Osteoblast (primary cell): ENCODE results near the gene OR10H5. TPM values are rescaled to one million over a fixed set of nuclear protein-coding genes. Genes with fewer than 3 reads are reported as not detected.
"Not testable (repeated sequence)": the region's sequence is repeated elsewhere in the genome, so short reads cannot be mapped to it uniquely, and the experiment has no call there.

Source experiments
- DNase-seq: peaks from one replicate; pipeline ENCODE4 v3.0.0; 2011; ENCODE audit warnings: low spot score, mixed read lengths; ENCODE audit not compliant: insufficient read length; ENCODE audit errors: missing footprints
- H2AFZ ChIP-seq: 2 replicates; pipeline ENCODE4 v1.6.0; 2011; ENCODE audit warnings: mild to moderate bottlenecking, low read length
- H3K27ac ChIP-seq: 2 replicates; pipeline ENCODE4 v1.5.1; 2011; ENCODE audit warnings: mild to moderate bottlenecking, low read depth, low read length, moderate library complexity
- H3K27me3 ChIP-seq: 2 replicates; pipeline ENCODE4 v1.6.0; 2012; ENCODE audit warnings: mild to moderate bottlenecking, control low read depth, inconsistent platforms, low read length, moderate library complexity; ENCODE audit not compliant: insufficient read depth
- H3K36me3 ChIP-seq: 2 replicates; pipeline ENCODE4 v1.5.1; 2011; ENCODE audit warnings: mild to moderate bottlenecking, low read length, control low read depth, moderate library complexity; ENCODE audit not compliant: insufficient read depth
- H3K4me1 ChIP-seq: 2 replicates; pipeline ENCODE4 v1.5.1; 2011; ENCODE audit warnings: mild to moderate bottlenecking, low read length, control low read depth, moderate library complexity; ENCODE audit not compliant: insufficient read depth
- H3K4me2 ChIP-seq: 2 replicates; pipeline ENCODE4 v1.6.0; 2011; ENCODE audit warnings: mild to moderate bottlenecking, low read length; ENCODE audit not compliant: insufficient read depth
- H3K4me3 ChIP-seq: fragments of 200-600 bp; sonication (generic); 3 replicates; pipeline ENCODE4 v1.5.1; 2012; ENCODE audit warnings: mild to moderate bottlenecking, low read length, inconsistent platforms; ENCODE audit not compliant: insufficient read depth
- H3K79me2 ChIP-seq: 2 replicates; pipeline ENCODE4 v1.6.0; 2012; ENCODE audit warnings: mild to moderate bottlenecking, low read length, control low read depth, inconsistent platforms; ENCODE audit not compliant: insufficient read depth
- H3K9me3 ChIP-seq: 2 replicates; pipeline ENCODE4 v1.5.1; 2011; ENCODE audit warnings: low read depth, low read length, control low read depth
- H4K20me1 ChIP-seq: 2 replicates; pipeline ENCODE4 v1.6.0; 2012; ENCODE audit warnings: mild to moderate bottlenecking, low read length, control low read depth; ENCODE audit not compliant: insufficient read depth
- CTCF ChIP-seq: IDR thresholded peaks from 2 replicates; pipeline ENCODE4 v1.5.1; 2011; ENCODE audit warnings: mild to moderate bottlenecking, low read depth, low read length, moderate library complexity; ENCODE audit errors: extremely low read depth
- total RNA-seq: library from RNA; depleted of rRNA; stranded (reverse); fragments of >200 nt; gene quantifications from 2 replicates; pipeline ENCODE4 v1.2.3, GENCODE V29; 2012

The OR10H5 gene
- total RNA-seq, 1 donor: not detected

DNA sequence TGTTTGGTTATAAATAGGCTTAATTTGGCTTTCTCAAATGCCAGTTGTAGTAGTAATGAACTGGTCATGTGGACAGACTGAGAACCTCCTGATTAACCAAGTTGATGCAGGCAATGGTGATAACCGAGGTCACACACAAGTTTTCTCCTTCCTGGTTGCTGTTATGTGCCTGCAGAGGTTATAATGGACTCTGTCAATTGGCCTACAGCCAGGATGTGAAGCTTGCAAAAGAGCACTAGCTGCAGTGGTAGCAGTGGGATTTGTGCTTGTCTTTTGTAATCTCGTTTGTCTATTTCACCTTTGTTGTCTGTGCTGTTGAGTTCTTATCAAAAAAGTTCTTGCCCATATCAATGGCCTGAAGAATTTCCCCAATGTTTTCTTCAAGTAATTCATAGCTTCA lies 29.1 kb upstream of the OR10H5 start:
- Histone ChIP-seq H2AFZ (no peak overlapping the region), H3K4me2 (no peak overlapping the region), H4K20me1 (no peaks in the 10 kb centered on the region), H3K4me1 (no peaks in the 10 kb centered on the region), H3K27me3 (no peaks in the 10 kb centered on the region), H3K36me3 (no peaks in the 10 kb centered on the region), H3K9me3 (no peaks in the 10 kb centered on the region), H3K27ac (no peak overlapping the region), H3K79me2 (no peaks in the 10 kb centered on the region), H3K4me3 (no peak overlapping the region)
- TF ChIP-seq CTCF: no peak
- no peak for DNase-seq

DNA sequence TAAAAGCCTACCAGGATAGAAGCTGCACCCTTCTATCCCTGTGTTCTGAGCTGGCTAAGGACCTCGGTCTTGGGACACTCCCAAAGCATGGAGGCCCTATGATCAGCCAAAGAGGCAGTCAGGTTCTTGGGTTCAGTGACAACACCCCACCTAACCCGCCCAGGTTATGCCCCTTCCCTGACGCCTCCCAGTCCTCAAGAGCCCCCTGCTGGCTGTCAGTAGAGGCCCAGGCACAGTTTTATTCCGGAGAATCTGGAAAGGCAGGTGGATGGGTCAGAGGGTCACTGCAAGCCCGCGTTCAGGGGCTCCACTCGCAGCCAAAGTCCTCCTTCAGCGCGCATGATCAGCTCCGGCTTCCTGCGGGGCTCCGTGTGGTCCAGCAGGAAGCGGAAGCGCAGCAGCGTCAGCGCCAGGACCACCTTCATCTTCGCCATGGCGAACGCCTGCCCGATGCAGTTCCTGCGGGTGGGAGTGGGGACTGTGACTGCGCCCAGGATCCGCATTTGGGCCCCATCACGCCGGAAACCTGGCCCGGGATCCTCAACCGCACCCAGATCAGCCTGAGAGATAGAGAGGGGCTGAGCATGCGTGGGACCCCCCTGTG lies 27.4 kb upstream of the OR10H5 start:
- H3K27me3 ChIP-seq: no peaks in the 10 kb centered on the region
- H3K27ac ChIP-seq: no peak overlapping the region
- DNase-seq: no peak
- TF ChIP-seq CTCF: no peak
- H3K36me3 ChIP-seq: no peaks in the 10 kb centered on the region
- H3K79me2 ChIP-seq: no peaks in the 10 kb centered on the region
- no peaks in the 10 kb centered on the region for H3K9me3 ChIP-seq
- H3K4me1 ChIP-seq: no peaks in the 10 kb centered on the region
- no peak overlapping the region for H3K4me3 ChIP-seq
- H4K20me1 ChIP-seq: no peaks in the 10 kb centered on the region
- H2AFZ ChIP-seq: no peak overlapping the region
- H3K4me2 ChIP-seq: no peak overlapping the region

DNA sequence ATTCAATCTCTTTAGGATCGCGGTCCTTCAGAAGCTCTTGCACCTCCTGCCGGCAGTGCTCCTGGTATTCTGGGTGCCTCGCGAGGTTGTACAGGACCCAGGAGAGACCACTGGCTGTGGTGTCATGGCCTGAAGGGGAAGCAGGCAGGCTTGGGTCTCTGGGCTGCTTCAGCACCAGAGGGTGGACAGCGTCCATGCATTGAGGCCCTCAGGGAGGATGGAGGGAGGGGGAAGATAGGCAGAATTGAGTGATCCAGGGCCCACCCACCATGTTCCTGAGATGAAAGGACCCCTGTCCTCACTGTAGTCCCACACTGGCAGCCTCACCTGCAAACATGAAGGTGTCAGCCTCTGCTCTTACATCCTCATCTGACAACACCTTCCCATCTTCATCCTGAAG lies 17.9 kb upstream of the OR10H5 start:
- no peaks in the 10 kb centered on the region for H4K20me1 ChIP-seq
- H2AFZ ChIP-seq: no peak overlapping the region
- H3K36me3 ChIP-seq: no peaks in the 10 kb centered on the region
- no peaks in the 10 kb centered on the region for H3K4me1 ChIP-seq
- H3K4me3 ChIP-seq: no peak overlapping the region
- H3K27me3 ChIP-seq: no peaks in the 10 kb centered on the region
- DNase-seq: no peak
- H3K27ac ChIP-seq: no peak overlapping the region
- H3K4me2 ChIP-seq: no peak overlapping the region
- no peak for TF ChIP-seq CTCF
- H3K9me3 ChIP-seq: no peaks in the 10 kb centered on the region
- no peaks in the 10 kb centered on the region for H3K79me2 ChIP-seq

DNA sequence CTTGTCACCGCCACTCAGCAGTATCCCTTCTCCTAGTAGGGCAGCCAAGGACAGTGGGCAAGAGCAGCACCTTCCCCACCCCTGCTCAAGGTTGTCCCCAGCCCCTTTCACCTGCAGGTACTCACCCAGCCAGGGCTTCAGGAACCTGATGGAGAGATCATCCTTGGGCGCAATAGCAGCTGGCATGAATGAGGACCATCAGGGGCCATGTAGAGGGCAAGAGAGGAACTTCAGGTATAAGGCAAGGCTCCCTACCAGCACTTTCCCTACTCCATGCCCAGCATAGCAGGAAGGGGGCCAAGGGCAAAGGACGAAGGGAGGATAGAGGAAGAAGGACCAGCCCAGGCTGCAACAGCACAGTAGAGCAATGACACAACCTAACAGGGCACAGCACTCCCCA lies 13.3 kb upstream of the OR10H5 start:
- not testable (repeated sequence) for H4K20me1 ChIP-seq, H3K27ac ChIP-seq, H2AFZ ChIP-seq, H3K9me3 ChIP-seq, H3K27me3 ChIP-seq, DNase-seq, H3K4me3 ChIP-seq, H3K36me3 ChIP-seq, H3K4me2 ChIP-seq, H3K4me1 ChIP-seq, H3K79me2 ChIP-seq
